PC-3 (cell line): ENCODE data around the gene SMYD2.

Experiments used
- EZH2 ChIP-seq: fragments of 300-600 bp; sonication (generic); IDR thresholded peaks from one replicate; pipeline ENCODE4 v1.6.1; 2017; ENCODE audit warnings: antibody characterized with exemption, mild to moderate bottlenecking, low read length; ENCODE audit not compliant: unreplicated experiment
- EZH2phosphoT487 ChIP-seq: fragments of 300-600 bp; sonication (generic); IDR thresholded peaks from 2 replicates; pipeline ENCODE4 v1.6.1; 2018; ENCODE audit warnings: mild to moderate bottlenecking, antibody characterized with exemption, low read length, borderline replicate concordance
- TF ChIP-seq, protein P1 (sequence below): fragments of 300-600 bp; sonication (generic); conservative IDR thresholded peaks from 2 replicates; pipeline ENCODE4 v1.5.1; 2017; ENCODE audit warnings: antibody characterized with exemption, low read depth, mild to moderate bottlenecking, low read length

DNA sequence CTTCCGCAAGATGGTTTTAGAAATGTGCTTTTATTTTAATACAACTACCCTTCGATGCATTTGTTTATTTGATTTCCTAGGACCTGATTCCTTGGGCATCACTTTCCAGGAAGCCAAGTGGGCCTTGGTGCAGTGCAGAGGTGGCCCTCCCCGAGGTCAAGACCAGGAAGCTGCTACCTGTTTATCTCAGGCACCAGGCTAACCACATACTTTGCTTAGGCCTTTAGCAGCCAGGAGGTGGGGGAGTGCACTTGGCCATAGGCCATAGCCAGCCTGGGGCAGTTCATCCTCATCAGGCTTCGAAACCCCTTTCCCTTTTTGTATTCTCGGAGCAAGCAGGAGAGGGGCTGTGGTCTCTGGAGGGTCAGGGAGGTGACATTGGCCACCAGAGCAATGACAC, 45.4 kb downstream of the SMYD2 start:
- TF ChIP-seq, protein P1, sequence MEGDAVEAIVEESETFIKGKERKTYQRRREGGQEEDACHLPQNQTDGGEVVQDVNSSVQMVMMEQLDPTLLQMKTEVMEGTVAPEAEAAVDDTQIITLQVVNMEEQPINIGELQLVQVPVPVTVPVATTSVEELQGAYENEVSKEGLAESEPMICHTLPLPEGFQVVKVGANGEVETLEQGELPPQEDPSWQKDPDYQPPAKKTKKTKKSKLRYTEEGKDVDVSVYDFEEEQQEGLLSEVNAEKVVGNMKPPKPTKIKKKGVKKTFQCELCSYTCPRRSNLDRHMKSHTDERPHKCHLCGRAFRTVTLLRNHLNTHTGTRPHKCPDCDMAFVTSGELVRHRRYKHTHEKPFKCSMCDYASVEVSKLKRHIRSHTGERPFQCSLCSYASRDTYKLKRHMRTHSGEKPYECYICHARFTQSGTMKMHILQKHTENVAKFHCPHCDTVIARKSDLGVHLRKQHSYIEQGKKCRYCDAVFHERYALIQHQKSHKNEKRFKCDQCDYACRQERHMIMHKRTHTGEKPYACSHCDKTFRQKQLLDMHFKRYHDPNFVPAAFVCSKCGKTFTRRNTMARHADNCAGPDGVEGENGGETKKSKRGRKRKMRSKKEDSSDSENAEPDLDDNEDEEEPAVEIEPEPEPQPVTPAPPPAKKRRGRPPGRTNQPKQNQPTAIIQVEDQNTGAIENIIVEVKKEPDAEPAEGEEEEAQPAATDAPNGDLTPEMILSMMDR = no peak
- TF ChIP-seq EZH2 (no peak), EZH2phosphoT487 (no peak)
